HG03108 (cell line): ENCODE measurements around the gene MYLK4.

Experiments
- ATAC-seq: cut with Tn5 transposase; IDR thresholded peaks from one replicate; pipeline ENCODE4 v1.9.1; 2021; ENCODE audit warnings: moderate library complexity; ENCODE audit not compliant: unreplicated experiment

MYLK4 gene

DNA sequence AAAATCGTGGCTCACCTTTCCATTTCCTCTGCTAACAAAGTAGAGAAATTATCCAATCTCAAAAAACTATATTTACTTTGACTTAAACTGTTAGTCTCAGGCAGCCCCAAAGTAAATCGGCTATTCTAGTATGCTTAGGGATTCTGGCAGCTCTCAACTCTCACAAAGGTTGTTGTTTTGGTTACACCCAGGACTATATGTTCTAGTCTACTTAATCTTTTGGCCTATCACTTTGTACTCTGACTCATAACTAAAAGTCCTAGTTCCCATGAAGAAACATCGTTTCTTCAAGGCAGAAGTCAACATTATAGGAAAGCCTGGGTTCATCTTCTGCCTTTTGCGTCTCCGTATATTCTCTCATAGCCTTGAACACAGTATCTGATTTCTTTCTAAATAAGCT, 42.3 kb downstream of the MYLK4 start:
- ATAC-seq, result no peak

DNA sequence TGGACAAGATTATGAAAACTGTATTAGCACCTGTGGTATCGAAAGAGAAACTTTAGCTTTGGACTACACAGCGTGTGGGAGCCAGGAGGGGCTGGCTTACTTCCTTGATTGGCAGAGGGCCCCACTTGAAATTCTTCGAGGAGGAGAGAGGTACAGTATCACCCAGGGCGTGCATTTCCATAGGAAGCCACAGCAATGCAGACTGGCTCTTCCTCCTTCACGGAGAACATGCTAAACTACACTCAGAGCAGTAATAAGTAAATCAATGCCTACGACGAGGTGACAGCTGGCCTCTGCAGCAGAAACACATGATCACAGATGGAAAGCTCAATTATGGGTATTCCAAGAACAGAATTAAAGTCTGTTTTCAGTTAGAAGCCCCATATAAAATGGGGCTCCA, 44.2 kb downstream of the MYLK4 start:
- no peak for ATAC-seq

DNA sequence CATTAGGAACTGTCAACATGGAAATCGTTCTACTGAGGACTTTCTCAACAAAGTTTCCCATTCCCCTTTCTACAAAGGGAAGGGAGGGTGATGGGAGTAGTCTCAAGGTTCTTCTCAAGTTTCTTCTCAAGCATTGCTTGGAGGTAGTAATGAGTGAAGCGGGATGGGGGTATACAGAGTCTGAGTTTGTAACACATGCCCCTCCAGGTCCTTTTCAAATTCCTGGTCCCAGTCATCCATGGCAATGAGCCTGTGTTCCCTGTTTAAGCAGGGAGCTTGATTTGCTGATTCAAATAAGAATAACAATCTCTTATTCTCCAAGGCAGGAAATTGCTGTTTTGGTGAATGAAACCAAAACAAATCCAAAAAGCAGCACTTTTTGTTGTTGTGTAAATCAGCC, 45.5 kb downstream of the MYLK4 start:
- ATAC-seq, result no peak

DNA sequence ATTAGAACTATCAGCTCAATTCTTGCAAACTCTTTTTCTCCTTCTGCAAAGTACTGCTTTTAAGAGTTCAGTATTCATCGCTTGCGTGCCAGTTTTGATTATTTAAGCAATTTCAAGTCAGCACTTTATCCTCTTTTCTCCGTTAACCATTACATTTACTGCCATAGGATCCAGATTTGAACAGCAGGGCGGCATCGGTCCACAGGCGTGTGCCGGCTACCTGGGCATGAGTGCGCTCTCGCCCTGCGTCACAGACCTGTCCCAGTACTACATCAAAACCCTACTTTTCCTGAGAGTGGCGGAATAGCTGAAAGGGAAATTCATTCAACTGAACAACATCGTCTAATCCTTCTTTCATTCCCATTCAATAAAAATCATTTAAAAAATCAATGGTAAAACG, 53.4 kb downstream of the MYLK4 start:
- ATAC-seq, result no peak

DNA sequence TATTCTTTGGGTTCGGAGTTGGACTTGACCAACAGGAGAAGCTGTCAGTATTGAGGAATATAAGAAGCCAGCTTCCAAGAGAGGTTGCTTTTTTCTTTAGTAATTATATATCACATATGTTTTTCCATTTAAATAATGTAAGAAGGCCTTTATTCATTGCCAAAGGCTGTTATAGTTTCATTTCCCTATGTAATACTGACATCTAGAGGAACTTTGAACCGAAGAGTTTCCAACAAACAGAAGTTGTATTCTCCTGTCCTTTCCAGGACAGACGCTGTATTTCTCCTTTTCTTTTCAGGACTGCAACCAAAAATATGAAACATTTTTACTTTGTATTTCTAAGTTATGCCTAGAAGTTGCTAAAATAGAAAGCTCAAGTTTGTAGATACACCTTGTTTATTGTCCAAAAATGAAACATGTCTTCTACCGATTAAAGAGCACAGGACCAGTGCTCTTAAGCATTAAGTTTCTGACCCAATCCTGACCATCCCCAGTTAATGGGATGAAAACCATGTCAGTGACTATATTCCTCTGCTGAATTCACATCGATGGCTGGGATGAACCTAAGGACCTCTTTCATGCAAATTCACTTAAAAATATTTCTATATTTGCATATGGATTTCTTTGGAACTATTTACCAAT, 55.1 kb downstream of the MYLK4 start:
- no peak for ATAC-seq

DNA sequence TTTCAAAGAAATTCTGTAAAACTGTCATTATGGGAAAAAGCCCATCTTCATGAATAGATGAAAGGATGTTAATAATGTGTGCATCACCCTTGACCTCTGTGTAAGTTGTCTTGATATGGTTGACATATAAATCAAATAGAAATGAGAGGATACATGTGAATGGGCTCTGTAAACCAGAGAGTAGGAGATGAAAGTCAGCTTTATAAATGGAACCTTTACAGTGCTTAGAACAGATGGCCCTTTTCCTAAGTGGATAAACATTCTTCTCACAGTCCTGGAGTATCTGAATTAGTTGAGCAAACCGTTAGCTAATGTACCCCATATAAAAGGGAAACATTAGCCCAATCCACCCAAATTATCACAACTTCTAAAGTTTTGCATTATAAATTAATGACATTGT, 57.5 kb downstream of the MYLK4 start:
- ATAC-seq, result no peak

DNA sequence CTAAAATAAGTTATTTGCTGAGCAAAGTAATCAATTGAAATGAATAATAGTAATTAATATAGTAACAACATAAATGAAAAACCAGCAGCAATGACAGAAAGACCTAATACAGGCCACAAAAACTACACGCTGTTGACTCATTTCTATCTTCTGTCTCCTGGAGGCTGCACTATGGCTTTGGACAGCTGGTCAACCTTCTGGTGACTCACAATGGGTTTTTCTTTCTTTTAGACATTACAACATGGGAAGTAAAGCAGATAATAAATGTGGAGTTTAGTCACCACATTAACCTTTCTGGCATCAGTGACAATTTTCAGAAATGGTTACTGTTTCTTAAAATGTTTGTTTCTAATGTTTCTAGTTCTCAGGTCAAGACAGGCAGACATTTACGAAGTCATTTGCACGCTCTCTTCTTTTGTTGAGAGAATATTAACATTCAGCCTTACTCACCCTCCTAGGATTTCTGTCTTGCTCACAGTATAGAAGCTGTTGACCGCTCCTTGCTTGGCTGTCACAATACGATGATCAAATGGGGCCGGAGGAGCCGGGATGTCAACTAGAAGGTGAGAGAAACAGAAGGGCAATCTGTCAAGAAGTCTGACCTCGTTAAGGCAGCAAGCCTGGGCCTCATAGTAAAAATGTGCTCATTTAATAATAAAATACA, 62.2 kb downstream of the MYLK4 start:
- ATAC-seq, result no peak

DNA sequence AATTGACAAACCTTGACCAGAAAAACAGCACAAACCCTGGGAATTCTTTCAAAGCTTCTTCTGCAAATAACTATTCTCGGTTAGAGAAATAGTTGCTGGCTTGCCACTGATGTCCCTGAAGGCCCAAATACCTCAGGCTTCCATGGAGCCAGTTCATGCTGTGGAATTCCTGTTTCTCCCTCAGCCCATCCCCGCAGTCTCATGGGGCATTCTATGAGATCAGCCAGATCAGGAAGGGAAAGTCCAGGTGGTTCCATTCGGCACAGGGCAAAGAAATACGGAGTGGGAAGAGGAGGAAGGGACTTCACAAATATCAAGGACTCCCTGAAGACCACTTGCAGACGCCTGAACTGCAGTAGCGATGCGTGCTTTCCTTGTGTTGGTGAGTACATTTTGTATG, 63.3 kb downstream of the MYLK4 start:
- ATAC-seq, result no peak

DNA sequence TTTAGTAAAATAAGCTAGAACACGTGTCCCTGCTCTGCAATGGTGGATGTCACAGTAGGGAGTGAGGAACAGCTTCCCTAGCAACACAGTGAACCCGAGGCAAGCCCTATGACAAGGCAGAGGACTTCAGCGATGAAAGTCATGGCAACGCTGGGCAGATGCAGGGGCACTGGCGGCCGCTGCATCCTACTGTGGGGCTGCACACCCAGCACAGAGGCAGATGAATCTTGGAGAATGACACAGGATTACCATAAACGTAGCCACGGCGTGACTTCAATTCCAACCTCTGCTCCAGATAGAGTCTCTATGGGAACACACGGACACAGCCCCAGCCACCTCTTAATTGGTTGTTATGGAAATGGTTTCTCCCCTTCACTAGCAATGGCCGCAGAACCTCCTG, 64.2 kb downstream of the MYLK4 start:
- no peak for ATAC-seq

DNA sequence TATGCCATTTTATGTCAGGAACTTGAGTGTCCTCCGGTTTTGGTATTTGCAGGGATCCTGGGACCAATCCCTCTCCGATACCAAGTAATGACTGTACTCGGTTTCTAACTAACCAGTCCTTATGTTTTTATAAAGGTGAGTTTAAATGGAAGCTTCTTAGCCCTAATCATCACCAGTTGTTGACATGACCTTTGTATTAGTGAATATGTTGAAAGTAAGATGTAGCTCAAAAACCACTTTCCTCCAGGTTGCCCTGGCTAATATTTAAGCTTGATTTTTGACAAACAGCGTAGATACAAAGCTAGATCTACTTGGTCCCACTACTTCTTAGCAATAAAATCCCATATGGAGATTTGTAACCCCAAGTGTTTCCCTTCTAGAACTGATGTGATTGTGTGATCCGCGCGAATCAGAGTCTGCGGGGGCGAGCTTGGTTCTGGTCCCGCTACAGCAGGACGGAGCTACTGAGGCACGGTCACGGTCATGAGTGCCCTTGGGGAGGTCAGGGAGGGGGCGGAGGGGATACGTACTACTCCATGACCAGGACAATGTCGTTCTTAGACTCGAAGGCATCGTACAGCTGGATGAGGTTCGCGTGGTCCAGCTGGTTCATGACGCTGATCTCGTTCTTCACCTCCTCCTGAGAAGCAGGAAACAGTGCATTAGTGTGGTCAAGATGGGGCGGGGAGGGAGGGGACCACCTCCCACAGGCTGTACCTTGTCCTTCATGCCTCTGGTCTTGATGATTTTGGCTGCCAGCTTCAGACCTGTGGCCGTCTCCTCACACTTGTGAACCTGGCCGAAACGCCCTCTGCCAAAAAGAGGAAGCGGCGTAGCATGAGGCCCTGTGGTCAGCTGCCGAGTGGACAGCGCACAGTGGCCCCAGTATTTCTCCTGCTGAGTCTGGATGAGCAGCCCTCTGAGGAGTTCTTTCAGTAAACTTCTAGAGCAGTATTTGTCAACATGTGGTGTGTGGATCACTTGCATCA, 65.7 kb downstream of the MYLK4 start:
- ATAC-seq, result no peak

DNA sequence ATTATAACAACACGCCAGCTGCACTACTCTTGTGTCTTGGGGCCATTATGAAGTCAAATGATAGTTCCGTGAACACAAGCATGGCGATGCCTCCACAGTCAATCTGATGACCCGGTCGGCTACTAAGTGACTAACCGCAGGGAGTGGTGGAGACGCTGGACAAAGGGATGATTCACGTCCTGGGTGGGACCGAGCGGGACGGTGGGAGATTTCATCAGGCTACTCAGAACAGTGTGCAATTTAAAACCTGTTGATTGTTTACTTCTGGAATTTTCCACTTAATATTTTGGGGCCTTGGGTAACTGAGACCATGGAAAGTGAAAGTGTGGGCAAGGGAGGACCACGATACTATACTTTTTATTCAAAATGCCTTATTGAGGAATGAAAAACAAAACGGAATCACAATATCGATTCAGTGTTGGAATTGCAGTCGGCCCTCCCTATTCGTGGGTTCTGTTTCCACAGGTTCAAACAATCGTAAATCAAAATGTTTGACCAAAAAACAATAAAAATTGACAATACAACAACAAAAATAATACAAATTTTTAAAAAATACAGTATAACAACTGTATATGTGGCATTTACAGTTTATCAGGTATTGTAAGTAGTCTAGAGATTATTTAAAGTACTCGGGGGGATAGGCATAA, 66.5 kb downstream of the MYLK4 start:
- ATAC-seq, result no peak

DNA sequence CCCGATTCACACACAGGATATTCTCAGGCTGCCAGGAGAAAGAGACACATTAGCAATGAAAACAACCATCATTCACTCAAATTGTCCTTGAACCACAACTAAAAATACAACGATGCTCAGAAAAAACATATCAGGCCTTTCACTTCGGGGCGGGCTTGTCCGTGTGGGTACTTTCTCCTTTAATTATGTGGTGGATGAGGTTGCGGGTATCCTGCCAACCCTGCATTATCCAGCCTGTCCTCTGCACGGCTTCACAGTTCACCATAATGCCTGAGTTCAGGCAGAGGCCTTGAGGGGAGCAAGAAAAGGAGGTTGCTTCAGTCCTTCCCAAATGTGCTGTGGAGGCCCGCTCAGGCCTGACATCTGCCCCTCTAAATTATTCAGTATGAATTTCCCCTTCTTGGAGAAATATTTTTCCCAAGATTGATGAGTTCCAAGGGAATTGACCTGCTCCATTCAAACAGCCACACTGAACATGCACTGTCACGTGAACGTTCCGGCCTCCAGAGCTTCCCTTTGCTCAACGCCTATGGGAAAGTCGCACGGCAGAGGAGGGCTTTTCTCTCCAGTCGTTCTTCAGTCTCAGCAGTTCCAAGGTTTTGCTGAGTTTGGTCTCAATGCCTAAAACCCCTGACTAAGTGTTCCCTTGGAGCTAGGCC, 70.3 kb downstream of the MYLK4 start:
- no peak for ATAC-seq

DNA sequence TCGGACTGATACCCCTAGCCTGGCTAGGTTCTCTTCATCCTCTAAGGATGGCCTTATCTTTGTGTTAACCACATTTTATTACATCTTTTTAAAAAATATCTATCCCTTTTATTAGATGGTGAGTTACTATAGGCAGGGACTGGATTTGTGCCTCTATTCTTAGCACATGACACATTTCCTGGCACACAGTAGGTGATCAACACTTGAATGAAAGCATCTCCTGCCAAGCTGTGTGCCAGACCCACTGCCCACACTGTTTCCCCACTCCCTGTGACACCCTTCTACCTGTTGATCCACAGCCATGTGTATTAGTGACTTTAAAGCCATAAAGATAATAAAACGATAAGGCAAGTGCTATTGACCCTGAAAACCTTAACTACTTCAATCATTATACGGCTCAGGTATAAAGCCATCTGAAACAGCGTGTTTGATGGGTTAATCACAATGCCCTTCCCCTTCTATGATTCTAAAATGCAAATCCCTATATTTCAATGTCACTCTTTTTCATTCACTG, 73.6 kb downstream of the MYLK4 start:
- no peak for ATAC-seq

DNA sequence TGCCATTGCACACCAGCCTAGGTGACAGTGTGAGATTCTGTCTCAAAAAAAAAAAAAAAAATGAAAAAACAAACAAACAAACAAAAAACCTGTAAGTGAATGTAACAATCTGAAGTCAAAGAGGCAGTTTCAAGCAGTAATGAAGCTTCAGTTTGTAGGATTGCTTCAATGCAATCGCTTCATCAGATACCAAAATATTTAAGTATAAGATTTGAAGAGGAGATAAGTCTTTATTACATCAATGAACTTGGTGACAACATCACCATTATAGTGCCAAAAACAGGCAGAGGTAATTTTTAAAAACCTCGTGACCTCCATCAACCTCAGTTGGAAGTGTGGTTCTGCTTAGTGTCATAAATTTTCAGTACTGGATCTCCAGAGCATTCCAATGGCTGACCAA, 74.7 kb downstream of the MYLK4 start:
- no peak for ATAC-seq

DNA sequence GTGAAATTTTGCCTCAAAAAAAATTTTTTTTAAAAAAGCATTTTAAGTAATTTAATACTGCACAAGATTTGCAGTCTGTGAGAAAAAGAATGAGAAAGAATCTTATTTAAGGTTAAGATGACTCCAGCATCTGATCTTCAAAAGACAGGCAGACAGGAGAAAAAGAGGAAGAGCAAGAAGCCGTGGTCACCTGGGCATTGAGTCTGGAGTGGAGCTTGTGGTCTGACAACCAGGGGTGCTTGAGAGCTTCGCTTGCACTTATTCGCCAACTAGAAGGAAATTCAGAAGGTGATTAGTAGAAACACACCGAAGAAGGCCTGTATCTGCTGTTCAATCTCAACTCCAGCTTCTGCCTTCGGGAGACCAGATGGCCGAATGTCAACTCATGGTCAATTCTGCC, 75.9 kb downstream of the MYLK4 start:
- ATAC-seq, result no peak

DNA sequence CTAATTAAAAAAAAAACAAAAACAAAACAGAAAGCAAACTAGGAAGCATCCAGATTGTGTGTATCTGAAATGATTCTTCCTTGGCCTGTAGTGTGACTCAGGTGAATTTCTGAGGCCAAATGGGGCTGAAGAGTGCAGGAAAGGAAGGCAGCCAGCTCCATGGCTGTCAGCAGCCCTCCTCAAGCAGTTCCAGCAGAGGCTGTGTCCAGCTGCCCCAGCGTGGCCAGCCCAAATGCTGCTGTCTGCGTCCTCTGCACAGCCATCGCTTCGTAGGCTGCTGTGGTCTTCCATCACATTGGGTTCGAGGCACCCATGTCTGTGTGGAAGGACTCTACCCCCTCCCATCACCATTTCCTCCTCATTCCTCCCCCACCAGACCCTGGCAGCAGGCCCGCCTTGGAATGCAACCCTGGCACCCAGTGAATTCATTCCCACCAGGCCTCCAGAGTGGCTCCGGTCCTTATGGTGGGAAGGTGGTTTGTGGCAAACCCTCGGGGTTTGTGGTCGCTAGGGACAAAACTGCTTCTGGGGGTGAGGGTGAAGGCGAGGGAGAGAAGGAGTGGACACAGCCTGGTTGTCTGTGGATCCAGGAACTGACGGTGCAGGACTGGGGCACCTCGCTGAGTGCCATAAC, 81.5 kb downstream of the MYLK4 start:
- ATAC-seq, result no peak

DNA sequence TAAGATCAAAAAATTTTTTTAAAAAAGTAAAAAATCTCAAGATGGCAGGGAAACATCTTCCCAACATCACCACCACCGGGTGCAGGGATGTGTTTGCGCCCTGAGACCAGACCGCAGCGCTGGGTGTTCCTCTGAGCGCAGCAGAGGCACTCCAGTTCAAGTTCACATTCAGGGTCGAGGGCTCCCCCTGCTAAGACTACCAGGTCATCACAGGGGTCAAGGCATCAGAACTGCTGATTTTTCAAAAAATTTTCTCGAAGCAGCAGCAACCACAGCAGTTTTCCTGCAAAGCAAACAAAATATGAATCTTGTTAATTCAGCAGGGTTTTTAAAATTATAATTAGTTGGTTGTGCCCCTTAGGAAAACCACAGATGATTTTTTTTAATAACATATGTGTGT, 83.1 kb downstream of the MYLK4 start:
- ATAC-seq, result no peak

DNA sequence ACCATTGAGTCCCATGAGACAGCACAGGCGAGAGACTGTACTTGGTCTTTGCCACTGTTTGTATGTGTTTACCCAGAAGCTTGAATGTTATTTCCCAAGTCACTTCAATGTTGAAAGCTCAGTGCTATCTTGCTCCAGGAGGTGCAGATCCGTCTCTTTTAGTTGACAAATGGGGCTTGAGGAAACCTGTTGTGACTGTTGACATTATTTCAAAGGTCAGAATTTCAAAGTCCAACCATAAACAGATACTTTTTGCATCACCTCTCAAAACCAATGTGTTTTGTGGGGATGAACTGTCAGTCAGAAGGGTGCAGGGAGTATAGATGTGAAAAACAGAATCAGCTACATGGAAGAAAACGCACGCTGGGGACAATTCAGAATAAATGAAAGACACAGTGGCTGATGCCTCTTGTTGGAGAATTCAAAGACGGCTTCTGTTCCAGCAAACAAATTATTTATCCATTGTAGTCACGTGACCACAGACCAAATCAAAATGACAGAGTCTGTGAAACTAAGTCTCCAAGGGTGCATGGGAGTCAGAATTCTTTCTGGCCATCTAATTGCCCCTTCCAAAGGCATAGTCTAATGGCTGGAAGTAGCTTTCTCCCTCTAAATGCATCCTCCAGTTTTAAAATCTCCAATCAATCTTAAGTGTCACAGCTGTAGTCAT, 83.7 kb downstream of the MYLK4 start:
- no peak for ATAC-seq
